NOMO-1 treated with DMSO at 0.1 percent for 48 hours (cell line): ENCODE measurements around the gene KATNBL1.
A peak's percentile ranks its signal among the peaks of the same experiment; 100 is the strongest.

Experiments
- DNase-seq: peaks from one replicate; lab custom pipeline; 2025; ENCODE audit not compliant: unreplicated experiment; lab: John Stamatoyannopoulos, UW

Gene KATNBL1

DNA sequence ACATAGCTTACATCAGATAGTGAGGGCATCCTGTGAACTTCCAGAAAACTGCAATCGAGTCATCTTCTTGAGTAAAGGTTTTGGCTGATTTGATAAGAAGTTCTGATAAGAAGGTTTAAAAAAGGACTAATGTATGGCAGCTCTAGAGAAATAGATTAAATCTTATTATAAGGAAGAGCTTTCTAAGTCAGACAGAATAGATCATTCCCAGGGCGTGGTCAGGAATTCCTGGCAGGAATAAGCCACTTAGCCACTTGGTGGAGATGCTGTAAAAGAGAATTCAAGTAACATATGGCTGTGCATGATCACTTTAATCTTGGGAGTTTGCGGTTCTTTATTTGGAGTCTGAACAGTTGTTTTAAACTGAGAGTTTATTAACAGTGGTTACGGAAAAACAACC lies 90.6 kb downstream of the KATNBL1 start:
- no peak for DNase-seq

DNA sequence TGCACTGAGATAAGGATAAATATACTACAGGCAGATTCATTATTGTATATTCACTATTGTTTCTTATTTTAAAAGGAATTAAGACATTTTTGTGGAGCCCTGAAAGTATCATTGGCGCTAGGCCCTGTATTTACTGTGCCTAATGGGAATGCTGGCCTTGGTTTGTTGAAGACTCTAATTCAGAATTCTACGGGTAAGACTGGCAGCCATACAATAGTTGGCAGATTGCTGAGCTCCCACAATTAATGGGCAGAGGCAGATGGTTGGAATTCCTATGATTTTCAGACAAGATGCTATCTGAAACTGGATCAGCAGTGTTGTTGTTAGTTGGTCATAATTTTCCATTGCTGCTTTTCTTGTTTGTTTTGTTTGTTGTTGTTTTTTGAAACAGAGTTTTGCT lies 93.3 kb downstream of the KATNBL1 start:
- DNase-seq: no peak

DNA sequence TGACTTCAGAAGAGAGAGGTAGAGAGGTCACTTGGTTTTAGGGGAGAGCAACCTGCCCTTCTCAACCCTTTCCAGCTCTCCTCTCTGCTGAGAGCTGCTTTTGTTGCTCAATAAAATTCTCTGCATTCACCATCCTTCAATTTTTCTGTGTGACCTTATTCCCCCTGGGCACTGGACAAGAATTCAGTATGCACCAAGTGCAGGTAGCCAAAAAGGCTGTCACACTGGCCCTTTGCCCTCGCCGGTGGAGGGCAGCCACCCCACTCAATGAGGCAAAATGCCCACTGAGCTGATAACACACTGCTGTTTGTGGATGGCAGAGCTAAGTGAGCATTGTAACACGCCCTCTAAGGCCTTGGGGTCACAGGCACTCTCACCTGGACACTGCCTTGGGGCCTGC lies 95.2 kb downstream of the KATNBL1 start:
- DNase-seq: no peak

DNA sequence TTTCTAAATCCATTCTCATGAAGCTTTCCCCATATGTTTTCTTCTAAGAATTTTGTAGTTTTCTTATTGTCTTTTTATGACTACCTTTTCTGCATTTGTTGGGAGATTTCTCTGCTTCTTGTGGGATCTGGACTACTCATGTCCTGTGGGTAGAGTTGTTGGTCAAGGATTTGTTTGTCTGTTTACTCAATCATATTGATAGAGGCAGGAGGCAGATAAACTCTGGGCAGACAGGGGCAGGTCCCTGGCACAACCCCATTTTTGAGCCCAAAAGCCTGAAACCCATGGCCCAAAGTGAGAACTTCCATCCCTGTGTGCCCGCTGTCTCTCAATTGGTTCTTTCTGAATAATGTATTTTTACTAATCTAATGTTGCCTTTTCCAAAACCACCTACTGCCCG lies 95.7 kb downstream of the KATNBL1 start:
- no peak for DNase-seq

DNA sequence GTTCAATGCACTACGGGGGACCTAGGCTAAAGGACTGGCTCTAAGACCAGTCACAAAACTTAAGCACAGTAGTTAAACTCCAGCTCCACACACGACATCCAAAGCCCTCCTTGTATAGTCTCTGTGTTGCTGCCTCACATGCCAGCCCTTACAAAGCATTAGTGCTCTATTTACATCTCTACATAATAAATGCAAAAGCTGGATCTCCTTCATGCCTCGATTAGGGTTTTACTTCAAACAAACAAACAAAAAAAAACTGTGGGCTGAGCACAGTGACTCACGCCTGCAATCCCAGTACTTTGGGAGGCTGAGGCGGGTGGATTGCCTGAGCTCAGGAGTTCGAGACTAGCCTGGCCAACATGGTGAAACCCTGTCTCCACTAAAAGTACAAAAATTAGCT lies 98.4 kb downstream of the KATNBL1 start:
- no peak for DNase-seq

DNA sequence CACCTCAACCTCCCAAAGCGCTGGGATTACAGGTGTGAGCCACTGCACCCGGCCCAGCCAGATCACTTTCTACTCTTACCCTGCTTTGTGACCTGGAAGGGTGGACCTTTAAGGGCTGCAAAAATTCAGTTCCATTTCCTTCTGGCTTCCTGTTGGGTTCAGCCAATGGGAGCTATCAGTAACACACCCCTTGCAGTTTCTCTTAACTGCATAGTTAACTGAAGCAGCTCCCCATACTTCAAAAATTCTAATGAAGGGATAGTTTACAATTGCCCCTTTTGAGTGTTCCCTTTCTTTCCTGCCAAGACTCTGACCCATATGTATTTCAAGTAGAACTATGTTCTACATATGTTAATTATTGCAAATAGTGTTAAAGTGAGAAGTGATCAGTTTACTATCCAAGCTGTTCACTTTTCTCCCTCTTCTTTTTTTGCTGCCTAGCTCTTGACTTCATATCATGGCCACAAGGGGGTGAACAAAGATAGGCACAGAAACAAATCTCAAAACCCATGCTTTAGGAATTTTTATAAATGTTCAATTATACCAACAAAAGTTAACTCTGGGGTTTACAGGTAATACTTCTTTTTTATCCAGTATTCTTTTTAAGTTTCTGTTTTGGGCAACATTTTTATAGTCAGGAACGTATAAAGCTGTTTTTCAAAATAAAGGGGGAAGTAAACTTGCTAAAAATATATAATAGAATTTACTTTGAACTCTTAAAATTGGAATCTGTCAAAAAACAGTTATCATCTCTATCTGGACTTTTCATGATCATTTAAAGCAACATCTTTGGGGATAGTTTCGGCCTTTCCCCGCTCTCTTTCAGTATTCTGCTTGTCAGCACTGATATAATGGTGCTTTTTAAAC lies 99.9 kb downstream of the KATNBL1 start:
- DNase-seq: peak; percentile 42

DNA sequence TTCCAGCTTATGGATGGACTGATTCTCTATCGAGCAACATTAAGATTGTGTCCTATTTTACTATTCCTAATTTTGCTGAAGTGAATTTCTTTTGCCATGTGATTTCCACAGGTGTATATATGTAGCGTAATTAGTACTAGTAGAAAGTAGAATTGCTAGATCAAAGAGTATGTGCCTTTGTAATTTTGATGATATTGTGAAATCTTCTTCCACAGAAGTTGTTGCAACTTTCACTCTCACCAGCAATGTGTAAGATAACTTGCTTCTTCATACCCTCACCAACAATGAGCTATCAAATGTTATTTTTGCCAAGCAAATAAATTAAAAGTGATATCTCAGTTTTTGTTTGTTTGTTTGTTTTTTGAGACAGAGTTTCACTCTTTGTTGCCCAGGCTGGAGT lies 102.6 kb downstream of the KATNBL1 start:
- DNase-seq: no peak

DNA sequence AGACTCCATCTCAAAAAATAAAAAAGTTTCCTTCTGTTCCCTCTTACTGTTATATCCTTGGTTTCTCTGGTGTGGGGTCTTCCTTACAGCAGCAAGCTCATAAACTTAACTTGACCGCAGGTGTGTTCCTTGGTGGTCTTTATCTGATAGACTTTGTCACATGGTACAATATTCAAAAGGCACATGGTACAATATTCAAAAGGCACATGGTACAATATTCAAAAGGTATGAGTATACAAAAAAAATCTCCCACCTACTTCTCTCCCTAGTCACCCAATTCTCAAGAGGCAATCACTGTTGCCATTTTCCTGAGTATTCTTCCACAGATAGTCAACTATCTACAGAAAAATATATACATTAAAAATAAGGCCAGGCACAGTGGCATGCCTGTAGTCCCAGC lies 103.5 kb downstream of the KATNBL1 start:
- DNase-seq: no peak

DNA sequence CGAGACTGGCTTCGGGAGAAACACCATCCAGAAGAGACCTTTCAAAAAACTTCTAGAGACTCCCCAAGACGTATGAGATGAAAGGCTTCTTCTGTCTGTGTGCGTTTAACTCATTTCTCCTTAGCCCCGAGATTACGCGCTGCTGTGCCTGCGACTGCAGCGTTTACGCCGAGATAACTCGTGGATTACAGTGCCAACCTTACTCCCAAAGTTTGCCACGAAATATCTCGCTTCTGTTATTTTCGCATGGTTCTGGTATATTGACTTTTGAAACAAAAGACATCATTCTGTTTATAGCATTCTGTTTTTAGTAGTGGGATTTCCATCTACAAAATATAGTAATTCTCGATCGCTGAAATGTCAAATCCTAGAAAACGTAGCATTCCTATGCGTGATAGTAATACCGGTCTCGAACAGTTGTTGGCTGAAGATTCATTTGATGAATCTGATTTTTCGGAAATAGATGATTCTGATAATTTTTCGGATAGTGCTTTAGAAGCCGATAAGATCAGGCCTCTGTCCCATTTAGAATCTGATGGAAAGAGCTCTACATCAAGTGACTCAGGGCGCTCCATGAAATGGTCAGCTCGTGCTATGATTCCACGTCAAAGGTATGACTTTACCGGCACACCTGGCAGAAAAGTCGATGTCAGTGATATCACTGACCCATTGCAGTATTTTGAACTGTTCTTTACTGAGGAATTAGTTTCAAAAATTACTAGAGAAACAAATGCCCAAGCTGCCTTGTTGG lies 107.5 kb downstream of the KATNBL1 start:
- no peak for DNase-seq

DNA sequence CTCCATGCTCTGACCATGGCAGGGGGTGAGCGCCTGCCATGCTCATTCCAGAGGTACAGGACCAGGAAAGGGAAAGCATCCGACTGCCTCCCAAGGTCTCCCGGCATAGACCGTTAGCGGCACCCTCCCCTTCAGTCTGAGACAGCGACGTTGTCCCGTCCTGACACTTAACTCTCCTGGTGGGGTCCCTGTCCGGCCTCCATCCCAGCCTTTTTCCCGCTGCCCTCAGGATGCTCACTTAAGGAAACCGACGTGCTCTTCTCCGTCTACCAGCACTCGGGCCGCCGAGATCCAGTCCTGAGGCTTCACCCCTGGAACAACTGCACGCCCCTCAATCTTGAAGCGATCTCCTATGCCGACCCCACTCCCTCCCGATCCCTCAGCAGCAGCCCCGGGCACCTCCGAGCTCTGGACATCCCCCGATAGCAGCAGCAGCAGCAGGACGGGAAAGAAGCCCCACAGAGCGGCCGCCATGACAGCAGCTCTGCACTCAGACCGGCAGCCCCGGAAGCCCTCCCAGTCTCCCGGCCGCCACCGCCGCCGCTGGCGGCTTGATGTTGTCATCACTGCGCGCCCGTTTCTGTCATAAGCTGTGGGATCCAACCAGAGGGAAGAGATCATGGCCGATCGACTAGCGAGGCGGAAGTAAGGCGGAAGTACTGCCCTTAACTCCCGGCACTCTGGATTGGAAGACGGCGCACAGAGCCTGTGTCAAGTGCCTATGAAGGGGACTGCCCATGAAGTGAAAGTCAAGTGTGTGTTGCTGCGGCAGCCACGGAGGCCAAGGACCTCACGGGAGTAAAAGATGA lies 108.3 kb downstream of the KATNBL1 start, which contains the start of the genes EMC7 and PGBD4:
Gene EMC7, minus strand, starts transcription at position 497 of the 809 bp plus-strand sequence. Its CDS starts 23 bp downstream, at position 474.
Gene PGBD4, plus strand, starts transcription at position 718 of the 809 bp plus-strand sequence. CDS start 449 bp downstream, outside the sequence.
- peak; percentile 99 for DNase-seq

DNA sequence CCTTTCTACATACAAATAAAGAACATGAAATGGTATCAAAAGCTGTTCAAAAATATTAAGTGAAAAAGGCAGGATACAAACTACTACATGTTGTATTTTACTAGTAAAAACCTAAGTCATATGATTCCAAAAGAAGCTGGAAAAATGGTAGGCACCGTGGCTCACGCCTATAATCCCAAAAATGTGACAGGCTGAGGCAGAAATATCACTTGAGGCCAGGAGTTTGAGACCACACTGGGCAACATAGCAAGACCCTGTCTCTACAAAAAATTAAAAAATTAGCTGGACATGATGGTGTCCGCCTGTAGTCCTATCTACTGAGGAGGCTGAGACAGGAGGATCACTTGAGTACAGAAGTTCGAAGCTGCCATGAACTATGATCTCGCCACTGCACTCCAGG lies 110.0 kb downstream of the KATNBL1 start:
- no peak for DNase-seq
